SKM-1 treated with dmso at 0.1 percent for 144 hours (cell line): ENCODE results near the gene MPPED2.

Experiments
- DNase-seq: peaks from one replicate; lab custom pipeline; 2025; ENCODE audit not compliant: unreplicated experiment; lab: John Stamatoyannopoulos, UW

MPPED2 gene

DNA sequence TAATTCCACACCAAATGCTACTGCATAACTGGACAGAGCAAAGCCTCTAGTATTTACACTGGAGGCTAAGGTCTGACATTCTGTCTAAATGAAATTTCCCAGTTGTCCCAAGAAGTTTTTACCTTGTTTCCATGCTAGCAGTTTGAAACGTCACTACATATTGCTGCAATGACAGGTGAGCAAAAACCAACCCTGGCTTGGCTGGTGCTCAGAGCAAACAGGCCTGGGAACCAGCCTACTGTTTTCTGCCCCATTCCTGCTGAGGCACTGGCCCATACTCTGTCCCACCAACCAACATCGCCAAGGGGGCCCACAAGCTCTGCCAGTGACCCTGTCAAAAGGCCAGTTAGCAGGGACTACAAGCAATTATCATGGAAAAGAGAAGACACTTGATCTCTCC lies 131.1 kb downstream of the MPPED2 start:
- no peak for DNase-seq

DNA sequence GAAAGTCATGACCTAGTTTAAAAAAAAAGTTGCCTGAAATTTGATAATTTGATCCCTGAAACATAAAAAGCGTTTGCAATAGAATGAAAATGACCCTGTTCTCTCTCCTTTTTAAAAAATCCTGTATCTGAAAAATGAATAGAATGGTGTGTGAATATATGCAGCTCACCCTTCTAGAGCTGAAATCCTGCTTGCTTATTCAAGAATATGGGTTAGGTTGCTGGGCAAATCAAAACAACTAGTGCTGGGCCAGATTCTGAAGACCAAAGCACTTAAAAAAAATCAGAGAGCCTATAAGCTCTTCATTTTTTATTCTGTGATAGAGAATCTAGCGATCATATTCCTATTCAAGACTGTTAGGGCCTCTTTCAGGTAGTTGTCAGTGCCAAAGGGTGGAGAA lies 131.6 kb downstream of the MPPED2 start:
- DNase-seq, result no peak

DNA sequence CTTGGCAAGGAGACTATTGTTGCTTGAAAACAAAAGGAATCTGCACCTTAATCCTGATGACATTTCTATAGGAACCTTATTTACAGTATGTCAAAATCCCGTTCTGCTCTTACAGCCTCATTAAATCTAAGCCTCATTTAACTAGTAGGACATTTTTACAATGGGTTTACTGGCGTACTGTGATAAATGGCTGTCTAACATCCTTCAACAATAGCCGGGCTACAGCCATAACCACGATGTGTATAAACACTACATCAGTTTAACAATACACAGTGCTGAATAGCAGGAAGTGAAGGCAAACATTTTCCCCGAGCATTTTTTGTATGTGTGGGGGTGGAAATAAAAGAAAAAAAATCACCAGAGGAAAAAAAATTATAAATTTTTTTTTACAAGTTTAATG lies 132.0 kb downstream of the MPPED2 start:
- DNase-seq, result no peak

DNA sequence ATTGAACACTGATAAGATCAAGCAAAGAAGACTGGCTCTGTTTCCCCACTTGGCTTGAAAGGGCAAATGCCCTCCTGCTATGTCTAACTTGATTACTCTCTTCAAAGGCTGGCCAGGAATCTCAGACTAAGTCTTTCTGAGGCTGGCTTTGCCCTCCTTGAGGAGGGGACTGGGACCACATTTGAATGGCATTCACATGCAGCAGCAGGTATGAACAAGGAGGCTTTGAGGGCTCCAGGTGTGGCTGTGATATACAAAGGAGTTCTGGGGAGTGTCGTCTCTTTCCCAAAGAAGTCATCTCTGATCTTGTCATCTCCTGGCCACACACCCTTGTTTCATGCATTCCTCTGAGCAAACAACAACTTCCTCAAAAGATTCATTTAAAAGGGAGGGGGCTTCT lies 132.4 kb downstream of the MPPED2 start:
- DNase-seq, result no peak

DNA sequence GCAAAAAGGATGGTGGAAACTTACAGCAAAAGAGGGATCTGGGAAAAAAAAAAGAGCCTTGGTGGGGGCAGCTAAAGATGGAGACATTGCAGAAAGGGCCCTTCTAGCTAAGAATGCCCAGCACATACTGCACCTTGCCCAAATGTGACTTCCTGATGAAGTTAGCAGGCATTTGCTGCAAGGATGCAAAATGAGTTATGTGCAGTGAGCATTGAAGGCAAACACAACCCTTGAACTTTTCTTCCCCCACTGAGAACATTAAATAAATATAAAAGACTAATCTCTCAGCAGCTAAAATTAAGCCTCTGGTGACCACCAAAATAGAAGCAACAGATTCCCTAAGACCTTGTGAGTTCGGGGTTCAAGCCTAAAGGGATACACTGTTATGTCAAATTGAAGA lies 133.3 kb downstream of the MPPED2 start:
- no peak for DNase-seq

DNA sequence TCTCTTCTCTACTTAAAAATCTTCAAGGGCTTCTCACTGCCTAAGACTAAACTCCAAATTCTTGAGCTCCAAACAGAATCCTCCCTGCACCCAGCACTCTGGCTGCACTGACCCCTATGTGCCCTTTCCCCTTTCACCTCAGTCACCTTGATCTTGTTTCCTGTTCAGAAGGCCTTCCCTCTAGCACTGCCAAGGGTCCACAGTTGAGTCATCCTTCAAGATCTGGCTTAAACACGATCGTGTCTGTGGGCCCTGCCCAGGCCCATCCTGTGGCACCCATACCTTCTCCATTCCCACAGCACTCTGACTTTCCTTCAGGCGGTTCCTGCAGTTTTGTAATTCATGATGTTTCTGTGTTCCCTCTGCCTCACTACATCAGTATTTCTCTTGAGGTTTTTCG lies 134.0 kb downstream of the MPPED2 start:
- DNase-seq, result no peak

DNA sequence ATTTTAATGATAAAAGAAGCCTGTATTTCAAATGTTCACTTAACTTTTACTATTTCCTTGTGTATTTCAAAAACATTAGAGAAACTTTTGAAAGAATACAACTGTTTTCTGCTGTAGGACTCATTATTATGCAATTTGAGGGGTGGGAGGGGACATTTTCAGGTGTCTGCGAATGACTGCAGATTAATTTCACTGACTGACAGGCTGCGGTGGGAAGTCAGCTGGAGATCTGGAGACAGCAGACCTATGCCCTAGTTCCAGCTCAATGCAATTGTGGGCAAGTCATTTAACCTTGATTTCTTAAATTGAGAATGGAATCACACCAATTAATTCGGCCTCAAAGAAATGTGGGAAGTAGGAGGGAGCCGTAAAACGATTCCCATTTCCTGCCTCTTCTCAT lies 134.5 kb downstream of the MPPED2 start:
- no peak for DNase-seq

DNA sequence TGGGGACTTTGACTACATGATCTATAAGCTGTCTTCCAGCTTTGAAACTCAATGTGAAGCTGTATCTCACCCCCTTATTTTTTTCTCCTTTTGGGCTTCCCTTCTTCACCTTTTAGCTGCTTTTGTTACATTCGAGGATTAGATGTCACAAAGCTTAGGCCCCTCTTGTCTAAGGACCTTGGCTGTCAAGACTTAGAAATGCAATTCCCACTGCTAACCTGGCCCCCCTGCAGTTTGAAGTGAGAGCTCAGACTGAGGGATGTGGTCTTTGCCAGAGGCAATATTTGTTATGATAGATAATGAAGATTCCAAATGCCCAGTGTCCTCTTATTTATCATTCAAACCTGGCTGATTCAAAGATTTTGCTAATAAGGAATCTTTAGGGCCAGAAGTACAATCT lies 135.0 kb downstream of the MPPED2 start:
- no peak for DNase-seq

DNA sequence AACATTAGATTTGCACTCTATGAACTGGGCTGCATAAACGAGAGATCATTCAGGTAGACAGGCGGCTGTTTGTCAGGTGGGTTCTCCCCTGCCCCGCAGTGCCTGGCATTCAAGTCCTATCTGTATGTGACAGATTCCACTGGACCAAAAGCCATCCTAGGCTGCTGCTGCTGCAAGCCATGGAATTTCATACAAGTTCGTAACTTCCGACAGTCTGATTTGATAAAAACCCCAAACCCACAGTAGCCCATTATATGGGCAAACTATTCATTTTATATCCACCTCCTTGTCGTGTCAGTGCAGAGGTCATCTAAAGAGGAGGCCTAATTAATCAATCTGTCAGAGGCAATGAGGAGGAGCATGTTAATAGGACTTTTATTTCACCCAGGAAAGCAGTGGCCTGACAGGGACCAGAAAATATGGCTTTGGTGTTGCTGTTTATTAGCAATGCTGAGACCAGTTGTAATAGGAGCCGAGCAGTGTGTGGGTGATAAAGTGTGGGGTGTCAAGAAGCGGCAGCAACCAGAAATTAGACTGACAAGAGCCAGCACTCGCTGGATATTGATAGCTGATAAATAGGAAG lies 139.0 kb downstream of the MPPED2 start:
- DNase-seq, result no peak

DNA sequence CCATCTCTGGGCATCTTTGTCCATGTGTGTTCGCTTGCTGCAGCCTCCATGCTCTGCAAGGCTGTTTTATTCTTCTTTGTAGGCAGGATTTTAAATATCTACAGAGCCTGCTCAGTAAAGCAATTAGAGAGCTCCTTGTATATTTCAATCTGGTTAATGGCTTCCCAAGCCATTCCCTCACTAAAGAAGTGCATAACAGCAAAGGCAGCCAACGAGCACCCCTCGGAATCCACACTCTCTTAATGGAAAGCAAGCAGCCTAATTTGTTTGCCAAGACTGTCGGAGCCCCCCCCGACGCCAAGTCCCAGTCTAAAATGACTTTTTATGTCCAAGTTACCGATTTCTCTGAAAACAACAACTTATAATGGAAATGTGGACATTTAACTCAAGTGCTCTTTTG lies 139.6 kb downstream of the MPPED2 start:
- DNase-seq, result no peak

DNA sequence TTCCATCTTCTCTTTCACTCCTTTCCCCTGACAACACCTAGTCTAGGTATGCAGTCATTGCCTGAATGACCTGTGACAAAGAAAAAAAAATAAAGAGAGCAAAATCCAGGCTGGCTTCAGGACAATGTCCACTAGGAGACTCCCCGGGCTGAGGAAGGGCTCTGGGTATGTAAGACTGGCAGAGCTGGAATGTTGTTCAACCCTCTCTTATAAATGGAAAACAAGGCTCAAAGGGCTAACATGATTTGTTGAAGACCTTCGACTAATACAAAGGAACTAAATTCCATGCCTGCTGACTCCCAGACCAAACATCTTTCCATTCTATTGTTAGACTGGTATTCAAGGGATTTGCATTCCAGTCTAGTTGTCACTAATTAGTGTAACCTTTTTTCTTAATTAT lies 141.1 kb downstream of the MPPED2 start:
- DNase-seq, result no peak

DNA sequence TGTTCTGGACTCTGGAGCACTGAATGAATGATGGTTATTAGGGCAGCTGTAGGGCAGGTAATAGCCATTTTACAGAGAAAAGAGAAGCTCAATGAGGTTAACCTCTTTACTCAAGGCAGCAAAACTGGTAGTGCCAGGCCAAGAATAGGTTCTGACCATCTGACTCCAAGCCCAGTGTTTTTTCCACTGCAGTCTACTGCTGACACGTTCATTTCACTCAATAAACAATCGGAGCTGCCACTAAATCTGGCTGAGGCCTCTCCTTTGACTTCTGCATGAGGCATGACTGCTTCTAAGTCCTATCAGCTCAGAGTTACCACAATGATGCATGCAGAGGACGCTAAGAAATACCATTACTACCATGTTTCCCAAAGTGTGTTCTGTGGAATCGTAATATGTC lies 145.6 kb downstream of the MPPED2 start:
- no peak for DNase-seq

DNA sequence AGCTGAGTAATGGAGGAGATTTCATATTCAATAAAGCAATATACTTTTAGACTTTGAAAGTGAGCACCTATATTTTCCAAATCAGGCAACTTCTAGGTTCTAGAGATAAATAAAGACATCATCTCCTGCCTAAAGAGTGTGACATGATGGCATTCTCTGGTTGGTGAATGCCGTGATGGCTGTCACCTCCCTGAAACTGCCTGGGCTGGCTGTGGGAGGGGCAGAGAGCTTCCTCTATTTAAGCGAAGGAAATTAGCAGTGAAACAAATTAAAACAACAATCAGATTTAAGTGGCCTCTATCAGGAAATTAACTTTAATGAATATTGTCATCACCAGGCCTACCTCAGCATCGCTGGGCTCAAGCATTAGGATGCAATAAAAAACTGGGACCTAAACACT lies 149.4 kb downstream of the MPPED2 start:
- no peak for DNase-seq

DNA sequence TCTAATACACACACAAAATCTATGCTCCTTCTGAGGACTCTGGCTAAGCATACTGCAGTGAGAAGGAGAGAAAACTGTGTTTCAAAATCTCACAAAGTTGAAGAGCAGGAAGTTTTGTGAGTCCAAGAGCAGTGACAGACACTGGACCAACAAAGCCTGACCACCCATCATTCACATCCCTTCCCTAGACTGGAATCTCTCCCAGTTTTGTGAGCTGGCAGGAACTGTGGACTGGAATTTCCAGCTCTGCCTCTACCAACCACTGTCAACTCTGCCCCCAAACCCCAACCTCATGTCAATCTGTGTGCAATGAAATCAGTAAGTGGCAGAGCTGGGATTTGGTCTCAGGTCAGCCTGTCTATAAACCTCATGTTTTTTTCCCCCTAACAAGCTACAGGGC lies 150.7 kb downstream of the MPPED2 start:
- DNase-seq, result no peak

DNA sequence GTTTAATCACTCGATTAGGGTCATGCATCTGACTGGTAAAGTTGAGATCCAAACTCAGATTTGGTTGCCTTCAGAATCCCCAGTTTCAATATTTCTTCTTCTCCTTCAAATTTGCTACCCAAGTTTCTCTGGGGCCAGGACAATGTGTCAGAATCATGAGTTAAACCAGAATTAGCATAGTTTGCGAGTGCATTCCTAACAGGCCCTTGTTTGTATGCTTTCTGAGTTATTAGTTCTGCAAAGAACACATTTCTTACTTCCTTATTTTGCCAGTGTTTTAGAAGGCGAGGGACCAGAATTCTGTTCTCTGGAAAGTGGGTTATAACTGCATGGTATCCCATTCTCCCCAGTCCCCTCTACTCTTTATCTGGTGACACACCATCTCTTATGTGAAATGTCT lies 151.3 kb downstream of the MPPED2 start:
- DNase-seq, result no peak

DNA sequence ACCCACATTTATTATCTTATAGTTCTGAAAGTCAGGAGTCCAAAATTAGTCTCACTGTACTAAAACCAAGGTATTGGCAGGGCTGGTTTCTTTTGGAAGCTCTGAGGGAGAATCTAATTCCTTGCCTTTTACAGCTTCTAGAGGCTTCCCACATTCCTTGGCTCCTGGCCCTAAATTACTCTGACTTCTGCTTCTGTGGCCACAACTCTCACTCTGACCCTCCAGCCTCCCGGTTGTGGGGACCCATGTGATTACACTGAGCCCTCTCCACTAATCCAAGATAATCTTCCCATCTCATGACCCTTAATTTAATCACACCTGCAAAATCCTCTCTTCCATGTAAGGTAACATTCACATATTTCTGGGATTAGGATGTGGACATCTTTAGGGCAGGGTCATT lies 152.3 kb downstream of the MPPED2 start:
- DNase-seq, result no peak

DNA sequence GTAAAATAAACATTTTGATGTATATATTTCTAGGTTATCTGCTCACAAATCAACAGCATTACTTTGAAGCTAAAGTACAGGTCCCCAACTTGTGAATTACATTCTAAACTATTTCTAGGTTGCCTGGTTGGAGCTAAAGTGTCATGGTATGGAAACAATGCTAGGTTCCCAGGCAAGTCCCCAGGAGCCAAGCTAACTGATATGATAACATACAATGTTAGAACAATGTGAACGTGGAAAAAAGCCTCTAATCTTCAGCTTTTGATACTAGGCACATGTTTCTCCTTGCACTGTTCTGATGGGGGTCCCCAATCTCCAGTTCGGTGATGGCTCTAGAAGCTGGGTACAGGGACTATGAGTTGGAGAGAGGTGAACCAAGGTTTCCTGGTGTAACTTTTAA lies 153.4 kb downstream of the MPPED2 start:
- no peak for DNase-seq

DNA sequence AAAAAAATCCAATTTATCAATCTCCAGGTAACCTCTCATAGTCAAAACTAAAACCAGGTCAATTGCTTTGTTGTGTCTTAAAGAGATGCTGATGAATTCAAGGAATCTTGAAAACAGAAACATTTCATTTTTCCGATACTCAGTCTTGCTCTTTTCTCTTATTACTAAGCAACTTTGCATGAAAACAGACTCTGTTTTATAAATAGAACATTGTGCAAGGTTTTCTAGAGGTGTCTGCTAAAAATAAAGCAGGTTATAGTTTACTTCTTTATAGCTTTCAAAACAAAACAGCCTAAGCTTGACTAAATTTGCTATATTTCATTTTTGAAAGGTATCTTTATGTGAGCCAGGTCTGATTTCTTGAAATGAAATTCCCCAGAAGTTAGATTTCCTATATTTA lies 154.0 kb downstream of the MPPED2 start:
- no peak for DNase-seq

DNA sequence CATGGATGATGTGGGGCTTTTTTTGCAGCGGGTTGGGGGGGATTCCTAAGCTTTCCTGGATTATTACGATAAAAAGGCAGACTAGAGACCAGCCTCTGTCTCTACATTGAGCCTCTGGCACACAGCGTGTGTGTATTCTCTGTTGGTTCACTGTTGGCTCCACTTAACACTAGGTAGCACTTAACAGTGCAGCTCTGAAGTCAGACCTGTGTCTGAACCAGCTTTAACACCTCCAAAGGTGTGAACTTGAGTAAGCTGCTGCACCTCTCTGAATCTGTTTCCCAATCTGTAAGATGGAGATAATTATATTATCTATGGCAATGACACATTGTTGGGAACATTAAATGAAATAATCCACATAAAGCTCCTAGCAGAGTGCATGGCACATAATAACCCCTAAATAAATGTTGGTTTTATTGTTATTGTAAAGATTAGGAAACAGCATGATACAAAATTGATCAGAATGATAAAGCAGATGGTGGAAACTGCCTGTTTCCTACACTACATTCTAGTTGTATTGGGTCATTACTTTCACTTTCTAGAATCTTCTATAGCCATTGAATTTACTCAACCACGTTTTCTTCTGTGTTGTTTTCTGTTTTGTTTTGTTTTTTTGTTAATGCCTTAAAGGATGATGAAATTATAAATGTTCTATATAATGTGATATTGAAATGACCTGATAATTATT lies 154.9 kb downstream of the MPPED2 start:
- DNase-seq, result no peak

DNA sequence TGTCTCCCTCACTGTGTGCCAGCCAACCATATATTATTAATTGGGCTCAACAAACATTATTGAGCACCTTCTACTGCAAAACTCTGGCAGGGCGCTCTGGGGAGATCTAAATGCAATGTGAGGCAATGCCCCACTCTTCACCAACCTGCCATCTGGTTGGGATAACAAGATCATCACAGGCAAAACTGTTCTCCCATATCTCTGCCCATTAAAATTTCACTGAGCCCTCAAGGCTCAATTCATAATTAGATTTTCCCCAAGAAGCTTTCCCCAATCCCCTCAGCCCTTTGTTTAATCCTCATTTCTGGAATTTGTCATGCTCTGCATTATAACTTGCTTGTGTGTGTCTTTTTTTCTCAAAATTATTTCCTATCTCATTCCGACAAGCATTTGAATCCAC lies 156.6 kb downstream of the MPPED2 start:
- no peak for DNase-seq

DNA sequence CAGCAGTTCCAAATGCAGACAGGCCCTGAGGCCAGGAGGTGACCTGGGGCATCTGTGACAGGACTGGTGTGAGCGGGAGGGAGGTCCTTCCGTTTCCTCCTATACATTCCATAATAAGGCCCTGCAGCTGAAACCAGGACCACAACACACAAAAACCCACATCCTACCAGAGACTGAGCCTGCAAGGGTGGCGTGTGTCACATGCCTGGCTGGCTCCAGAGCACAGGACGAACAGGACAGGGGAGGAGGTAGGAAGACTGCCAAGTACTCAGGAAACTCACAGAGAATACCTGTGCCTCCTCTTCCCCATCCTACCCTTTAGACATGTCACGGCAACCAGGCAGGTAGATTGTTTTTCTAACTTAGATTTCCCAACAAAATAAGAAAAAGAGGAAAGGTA lies 159.4 kb downstream of the MPPED2 start:
- no peak for DNase-seq

DNA sequence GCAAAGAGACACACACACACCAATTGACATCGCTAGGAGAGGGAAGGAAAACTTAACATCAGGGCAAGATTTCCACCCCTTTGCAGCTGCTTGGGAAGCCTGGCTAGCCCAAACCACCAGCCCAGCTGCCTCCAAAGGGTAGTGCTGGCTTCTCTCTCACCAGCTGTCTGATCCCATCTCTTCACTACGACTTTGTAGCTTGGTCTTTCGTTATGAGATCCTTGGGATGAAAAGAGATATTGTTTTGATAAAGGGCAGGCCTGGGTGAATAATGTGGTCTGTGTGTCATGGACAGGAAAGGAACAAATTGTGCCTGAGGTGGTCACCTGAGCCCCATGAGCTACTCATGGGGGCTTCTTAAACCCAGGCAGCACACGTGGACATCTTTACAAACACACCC lies 161.3 kb downstream of the MPPED2 start:
- no peak for DNase-seq

DNA sequence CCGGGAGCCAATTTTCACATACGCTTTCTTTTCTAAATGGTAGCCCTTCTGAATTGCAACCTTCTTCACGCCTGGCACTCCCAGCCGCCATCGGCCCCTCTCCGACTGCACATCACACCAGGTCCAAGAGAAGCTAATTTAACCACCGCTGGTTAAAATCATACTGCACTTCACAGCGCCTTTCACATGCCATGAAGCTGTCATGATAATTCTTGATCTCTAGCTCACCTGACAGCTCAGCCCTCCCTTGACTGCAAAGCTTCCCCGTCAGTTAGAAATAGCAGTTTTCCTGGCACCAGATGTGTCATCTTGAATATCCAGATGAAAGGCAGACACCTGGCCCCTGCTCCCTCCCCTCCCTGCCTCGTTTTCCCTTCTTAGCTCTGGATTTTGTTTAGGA lies 161.8 kb downstream of the MPPED2 start:
- DNase-seq, result no peak
